Measurements from ENCODE around the gene CDH4. TPM values are rescaled to one million over a fixed set of nuclear protein-coding genes. Genes with fewer than 3 reads are reported as not detected.

The CDH4 gene
- total RNA-seq, 1 donor, result 8.6 TPM

DNA sequence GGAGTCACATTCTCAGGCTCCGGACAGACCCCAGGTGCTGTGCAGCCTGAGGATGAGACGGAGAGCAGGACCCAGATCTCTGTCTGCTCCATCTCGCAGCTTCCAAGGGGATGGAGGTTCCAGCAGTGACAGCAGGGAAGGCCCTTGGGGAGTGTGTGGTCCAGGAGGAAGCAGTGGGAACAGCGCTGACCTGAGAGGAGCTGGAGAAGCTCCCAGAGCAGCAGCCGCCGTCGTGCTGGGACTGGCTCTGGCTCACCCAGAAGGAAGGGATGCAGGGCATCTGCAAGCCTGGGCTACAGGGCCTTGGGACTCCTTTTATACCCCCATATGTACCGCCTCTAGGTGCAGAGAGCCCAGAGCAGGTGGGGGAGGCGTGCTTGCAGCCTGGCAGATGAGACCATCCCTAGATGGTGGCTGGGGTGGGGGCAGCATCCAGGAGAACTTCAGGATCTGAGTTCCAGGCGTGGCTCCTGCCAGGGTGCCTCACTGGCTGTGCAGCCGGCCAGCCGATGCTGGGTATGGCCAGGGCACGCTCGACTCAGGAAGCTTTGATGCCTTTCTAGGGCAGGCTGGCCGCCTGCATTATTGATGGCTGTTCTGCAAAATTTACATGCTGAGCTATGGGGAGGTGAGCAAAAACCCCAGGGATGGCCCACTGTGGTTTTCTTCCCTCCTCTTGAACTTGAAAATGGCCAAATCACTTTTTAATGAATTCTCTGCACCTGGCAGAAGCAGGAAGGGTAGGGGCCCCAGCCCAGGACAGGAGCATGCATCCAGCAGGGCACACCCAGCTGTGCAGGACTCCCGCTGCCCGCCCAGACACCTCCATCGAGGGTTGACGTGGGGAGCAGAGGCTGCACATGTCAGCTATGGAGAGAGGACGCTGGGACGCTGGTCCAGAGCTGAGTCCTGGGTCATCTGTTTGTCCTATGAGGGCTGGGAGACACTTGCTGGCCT, 634.0 kb downstream of the CDH4 start:
- DNase-seq (ENCODE audit: low read depth in 2 of 3, low spot score in 2 of 3), result no peak

DNA sequence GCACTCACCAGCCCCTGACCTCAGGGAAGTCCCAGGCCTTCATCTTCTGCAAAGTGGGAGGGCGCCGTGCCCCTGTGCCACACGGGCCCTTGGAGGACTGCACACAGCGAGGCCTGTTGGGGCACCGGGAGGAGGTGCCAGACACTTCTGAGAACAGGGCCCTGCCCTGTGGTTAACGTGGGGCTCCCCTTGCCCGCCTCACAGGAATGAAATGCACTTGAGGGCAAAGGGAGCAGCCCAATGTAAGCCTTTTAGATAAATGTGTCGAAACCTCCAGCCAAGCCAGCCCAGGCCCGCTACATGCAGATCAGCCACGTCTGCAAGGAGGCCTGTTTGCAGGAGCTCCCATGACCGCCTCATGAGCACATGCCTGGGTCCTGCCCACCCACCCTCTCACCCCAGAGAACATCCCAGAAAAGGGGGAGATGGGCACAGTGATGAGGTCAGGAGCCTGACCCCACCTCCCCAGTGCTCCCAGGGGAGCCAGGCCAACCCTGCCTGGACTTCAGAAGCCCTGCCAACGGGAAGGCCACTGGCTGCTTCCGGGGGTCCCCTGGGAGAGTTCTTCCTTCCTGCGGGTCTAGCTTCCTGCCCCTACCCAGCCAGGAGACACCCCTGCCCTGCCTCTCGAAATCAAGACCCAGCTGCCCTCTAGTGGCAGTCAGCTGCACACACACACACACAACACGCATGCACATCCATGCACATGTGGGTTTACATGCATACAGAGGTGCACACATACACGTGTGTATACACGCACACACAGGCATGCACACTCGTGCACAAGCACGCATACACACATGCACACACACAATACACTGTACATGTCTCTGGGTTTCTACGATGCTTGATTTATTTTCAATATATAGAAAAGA, 634.9 kb downstream of the CDH4 start:
- peak in 2 of 3 donors; percentile 6 to 28 for DNase-seq (ENCODE audit: low read depth in 2 of 3, low spot score in 2 of 3)

DNA sequence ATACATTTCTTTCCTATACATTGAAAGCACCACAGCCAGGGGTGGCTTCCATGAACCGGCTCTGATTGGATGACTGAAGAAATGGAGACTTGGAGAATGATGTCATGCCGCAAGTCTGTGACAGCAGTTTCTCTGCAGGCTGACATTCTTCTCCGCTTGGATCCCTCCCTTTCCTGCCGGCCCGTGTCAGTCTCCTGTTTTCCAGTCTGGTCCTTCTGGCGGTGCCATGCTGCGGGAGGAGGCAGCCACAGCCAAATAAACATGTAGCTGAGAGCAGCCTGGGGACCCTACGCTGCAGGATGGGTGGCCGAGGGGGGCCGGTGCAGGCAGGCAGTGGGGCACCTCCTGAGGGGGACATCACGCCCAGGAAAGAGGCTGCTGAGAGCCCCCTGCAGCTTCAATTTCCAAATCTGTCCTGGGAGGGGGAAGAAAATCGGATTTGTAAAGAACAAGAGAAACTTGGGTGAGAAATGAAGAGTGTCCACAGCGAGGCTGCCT, 635.6 kb downstream of the CDH4 start:
- no peak for DNase-seq (ENCODE audit: low read depth in 2 of 3, low spot score in 2 of 3)

DNA sequence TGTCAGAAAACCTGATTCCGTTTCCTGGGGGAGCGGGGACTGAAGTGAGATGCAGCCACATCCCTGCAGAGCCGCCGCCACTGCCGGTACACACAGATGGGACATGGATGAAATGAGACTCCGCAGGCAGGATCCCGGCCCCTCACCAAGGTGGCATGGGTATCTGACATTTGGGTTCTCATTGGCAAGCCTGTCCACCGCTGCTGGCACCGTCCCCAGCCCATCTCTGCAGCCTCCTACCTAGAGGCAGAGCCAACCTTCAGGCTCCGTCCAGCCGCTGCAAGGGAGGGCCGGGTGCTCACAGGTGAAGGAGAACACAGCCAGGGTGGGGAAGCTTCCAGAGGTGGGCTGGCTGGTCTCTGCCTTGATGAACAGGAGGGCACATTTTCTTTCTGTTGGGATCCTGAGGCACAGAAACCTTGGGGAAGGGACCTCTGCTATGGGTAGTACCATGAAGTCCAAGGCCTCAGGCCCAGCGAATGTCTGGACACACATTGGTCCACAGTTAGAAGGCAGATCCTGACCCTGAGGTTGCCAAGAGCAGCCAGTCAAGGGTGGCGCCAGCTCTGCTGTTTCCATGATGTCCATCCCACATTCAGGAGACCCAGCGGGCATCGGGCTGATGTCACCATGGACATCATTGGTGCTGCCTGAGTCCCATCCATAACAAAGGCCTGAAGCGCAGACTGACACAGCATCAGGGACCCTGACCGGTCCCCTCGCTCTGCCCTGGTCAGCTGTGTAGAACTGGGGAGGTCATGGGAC, 636.2 kb downstream of the CDH4 start:
- no peak for DNase-seq (ENCODE audit: low read depth in 2 of 3, low spot score in 2 of 3)

DNA sequence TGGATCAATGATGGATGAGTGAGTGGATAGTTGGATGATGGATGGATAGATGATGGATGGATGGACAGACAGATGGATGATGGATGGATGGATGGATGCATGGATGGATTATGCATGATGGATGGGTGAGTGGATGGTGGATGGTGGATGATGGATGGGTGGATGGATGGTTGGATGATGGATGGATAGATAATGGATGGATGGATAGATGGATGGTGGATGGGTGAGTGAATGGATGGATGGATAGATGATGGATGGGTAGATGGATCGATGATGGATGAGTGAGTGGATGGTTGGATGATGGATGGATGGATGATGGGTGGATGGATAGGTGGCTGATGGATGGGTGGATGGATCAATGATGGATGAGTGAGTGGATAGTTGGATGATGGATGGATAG, 637.6 kb downstream of the CDH4 start:
- no peak for DNase-seq (ENCODE audit: low read depth in 2 of 3, low spot score in 2 of 3)

DNA sequence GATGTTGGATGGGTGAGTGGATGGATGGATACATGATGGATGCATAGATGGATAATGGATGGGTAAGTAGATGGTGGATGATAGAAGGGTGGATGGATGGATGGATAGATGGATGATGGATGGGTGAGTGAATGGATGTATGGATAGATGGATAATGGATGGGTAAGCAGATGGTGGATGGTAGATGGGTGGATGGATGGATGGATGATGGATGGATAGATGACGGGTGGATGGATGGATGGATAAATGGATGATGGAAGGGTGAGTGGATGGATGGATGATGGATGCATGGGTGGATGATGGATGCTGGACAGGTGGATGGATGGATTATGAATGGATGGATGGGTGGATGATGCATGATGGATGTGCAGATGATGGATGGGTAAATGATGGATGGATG, 638.1 kb downstream of the CDH4 start:
- DNase-seq (ENCODE audit: low read depth in 2 of 3, low spot score in 2 of 3), result no peak

DNA sequence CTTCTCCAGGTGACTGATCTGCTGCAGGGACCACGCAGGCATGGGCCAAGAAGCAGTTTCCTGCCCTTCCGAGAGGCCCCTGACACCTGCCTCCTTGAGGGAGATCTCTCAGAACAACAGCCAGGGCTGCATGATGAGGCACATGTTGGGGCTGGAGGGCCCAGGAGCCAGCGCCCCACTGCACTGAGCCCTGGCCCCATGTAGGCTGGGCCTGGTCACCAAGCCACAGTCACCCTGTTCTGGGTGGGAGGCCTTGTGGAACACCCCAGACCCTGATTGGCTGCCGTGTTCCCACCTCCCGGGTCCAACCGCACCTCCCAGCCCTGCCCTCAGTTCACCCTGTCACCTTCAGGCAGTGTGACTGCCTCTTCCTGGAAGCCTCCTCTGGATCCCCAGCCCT, 639.4 kb downstream of the CDH4 start:
- DNase-seq (ENCODE audit: low read depth in 2 of 3, low spot score in 2 of 3), result no peak

DNA sequence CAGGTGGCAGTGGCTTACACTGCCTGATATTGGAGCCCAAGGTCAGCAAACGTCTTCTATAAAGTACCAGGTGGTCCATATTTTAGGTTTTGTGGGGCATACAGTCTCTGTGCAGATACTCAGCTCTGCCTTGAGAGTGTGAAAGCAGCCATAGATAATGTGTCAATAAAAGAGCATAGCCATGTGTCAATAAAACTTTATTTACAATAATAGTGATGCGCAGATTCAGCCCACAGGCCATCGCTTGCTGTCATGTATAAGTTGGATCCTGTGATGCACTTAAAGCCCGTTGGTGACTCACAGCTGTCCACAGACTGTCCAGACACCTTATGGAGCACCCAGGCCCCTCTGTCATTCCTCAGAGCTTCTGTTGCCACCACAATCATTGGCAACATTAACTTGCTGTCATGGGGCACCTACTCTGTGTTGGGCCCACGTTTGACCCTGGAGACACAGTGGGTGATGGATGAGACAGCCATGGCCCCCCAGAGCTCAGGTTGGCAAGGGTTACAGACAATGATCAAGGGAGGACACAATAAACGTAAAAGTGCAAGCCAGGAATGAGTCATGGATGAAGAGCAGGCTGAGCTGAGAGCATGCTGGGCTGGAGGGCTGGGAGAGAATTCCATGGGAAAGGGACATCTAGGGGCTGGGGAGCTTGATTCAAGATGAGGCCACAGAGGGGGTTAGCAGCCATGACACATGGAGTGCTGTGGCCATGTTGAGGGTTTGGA, 640.0 kb downstream of the CDH4 start:
- DNase-seq (ENCODE audit: low read depth in 2 of 3, low spot score in 2 of 3), result no peak

DNA sequence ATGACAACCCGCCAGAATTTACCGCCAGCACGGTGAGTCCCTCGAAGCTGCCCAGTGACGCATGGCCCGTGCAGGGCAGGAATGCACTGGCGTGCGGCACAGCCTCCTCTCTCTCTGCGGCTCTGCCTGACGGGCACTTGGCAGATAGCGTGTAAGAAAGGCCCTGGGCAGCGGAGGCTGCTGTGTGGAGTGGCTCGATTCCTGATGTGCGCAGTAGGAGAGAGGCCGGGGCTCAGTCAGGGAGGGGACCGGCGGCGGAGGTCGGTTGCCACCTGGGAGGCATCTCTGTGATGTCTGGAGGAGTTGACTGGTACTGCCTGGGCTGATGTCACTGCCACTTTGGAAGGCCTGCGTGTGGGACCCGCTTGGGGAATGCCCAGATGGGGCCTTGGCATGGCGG, 643.0 kb downstream of the CDH4 start:
- DNase-seq (ENCODE audit: low read depth in 2 of 3, low spot score in 2 of 3), result no peak

DNA sequence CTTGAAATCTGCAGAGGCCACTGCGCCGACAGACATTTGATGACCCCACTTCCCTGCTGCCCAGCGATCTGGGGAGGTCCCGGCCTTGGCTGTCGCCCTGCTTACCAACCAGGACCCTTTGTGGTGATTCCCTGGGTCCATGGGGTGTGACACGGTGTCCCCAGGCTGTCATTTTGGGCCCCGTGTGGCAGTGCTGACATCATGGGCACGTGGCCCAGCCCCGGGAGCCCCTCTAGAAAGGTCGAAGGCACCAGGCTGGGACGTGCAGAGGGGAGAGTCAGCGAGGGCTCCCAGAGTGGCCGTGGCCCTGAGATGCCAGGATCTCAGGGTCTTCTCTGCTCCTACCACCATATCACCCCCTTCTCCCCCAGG, 643.6 kb downstream of the CDH4 start:
- DNase-seq (ENCODE audit: low read depth in 2 of 3, low spot score in 2 of 3), result no peak

DNA sequence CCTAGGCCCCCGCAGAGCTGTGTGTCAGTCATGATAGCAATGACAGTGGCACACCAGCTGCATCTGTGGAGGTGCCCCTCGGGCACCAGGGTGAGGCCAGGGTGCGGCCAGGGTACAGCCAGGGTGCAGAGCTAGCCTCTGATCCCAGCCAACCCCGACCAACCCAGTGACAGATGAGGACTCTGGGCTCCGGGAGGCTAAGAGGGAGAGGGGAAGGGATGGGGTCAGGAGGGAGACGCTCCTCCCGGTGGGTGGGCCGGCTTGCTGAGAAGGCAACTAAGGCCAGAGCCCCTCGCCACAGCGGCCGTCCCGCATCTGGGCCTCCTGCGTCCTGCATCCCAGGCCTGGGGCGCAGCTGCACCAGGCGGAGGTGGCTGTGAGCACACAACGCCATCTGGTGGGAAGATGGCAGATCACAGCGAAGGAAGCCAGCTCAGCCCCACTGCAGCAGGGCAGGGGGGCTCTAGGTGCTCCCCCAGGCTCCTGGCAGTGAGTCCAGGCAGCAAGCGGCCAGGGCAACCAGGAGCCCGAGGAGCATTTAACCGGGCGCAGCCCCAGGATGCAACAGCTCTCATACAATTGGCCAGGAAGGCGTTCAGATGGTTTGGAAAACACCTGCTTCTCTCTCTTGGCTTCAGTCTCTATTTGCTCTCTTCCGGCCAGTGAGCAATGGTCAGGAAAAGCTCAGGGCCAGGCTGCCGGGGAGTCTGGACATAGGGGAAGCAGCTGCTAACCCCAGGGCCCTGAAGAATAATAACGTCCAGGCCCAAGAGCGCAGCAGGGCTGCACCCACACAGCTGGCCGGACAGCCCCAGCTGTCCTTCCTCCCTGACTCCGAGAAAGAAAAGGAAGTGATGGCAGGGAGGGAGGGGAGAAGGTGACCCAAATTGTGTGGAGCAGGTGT, 644.2 kb downstream of the CDH4 start:
- DNase-seq (ENCODE audit: low read depth in 2 of 3, low spot score in 2 of 3), result peak in 1 of 3 donors; percentile 39

DNA sequence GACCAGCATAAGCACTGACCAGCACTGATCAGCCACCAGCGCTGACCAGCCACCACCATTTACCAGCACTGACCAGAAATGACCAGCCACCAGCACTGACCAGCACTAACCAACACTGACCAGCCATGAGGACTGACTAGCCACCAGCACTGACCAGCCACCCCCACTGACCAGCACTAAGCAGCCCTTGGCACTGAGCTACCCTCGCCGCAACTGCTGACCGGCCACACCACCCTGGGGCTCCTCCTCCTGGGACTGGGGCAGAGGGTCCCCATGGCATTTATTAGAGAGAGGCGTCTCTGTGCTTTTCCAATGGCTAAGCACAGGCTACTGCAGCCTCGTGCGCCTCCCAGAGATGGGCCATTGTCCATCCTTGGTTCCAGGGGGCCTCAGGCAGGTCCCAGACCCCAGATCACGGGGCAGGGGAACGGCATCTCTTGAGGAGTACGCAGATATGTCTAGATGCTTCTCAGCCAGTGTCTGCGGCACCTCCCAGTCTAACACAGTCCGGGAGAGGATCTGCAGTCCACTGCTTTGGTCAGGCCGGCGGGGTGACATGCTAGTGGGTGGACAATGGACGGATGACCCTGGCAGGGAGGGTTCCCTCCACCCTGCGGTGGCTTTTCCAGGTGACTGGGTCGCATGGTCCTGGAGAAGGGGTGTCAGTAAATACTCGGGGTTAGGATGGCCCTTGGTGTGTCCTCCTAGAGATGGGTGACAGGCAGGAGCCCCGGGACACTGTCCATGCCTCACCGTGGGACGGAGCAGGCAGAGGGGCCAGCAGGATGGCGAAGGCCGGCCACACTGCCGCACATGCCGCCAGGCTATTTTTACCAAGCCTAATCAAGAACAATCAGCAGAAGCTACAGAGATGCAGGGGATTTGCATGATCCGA, 645.6 kb downstream of the CDH4 start:
- no peak for DNase-seq (ENCODE audit: low read depth in 2 of 3, low spot score in 2 of 3)

DNA sequence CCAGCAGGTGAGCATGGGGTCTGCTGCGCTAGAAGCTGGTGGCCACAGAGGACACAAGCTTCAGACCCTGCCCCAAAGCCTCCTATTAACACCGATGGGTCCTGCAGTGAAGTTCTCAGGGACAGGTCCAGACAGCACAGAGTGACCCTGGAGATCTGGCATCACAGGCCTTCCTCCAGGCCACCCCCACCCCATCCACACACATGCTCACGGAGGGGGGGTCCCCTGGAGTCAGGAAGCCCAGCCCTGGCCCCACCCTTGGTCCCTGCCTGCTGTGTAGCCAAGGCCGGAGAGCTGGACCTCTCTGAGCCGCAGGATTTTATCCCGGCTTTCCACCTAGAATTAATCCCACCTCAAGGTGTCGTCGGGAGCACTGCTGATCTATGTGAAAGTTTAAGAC, 646.3 kb downstream of the CDH4 start:
- no peak for DNase-seq (ENCODE audit: low read depth in 2 of 3, low spot score in 2 of 3)

DNA sequence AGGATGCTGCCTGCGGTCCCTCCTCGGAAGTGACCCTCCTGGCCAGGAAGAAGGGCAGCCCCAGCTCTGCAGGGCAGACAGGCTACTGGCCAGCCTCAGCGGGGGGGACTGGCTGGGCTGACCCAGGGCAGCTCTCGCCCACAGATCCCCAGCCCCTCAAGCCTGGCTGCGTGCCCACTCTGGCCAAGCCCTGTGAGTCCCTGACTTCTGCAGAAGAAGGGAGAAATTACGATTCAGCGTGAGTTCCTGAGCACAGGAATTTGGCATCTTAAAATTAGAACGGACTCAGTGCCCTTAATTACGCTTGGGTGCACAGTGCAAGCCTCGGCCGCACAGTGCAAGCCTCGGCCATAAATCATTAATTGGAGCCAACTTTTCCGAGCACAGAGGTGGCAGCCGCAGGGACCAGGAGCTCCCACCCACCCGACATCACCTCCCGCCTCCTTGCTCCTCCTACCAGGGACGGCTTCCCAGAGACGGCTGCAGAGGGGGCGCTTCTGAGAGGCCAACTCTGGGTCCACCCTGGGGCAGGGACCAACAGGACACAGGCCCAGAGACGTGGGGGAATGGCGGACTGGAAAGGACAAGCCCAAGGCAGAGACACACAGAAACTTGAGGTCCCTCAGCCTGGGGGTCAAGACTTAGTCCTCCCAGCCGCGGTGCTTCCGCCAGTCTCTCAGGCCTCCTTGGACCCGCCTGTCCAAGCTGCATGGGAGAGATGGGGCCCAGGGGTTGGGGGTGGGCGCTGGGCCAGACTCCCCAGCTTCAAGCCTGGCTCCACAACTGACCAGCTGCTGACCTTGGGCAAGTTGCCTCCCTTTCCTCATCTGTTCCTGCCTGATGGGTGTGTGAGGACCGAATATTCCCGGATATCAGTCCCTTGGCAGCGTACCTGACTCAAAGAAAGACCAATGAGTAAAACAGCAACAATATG, 648.2 kb downstream of the CDH4 start:
- DNase-seq (ENCODE audit: low read depth in 2 of 3, low spot score in 2 of 3), result no peak

DNA sequence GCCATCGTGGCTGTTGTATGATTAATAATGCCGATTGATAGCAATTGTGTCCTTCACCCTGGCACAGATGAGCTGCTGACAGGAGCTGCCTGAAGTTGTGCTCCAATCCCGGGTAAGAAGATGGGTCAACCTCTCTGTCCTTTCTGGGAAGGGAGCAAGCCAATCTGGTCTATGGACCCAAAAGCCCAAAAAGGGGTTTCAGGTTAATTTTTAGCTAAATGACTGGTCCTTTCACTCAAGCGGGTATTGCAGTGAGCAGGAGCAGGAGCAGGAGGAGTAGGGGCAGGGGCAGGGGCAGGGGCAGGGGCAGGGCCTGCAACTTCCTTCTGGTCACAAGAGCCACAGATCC, 648.9 kb downstream of the CDH4 start:
- no peak for DNase-seq (ENCODE audit: low read depth in 2 of 3, low spot score in 2 of 3)

DNA sequence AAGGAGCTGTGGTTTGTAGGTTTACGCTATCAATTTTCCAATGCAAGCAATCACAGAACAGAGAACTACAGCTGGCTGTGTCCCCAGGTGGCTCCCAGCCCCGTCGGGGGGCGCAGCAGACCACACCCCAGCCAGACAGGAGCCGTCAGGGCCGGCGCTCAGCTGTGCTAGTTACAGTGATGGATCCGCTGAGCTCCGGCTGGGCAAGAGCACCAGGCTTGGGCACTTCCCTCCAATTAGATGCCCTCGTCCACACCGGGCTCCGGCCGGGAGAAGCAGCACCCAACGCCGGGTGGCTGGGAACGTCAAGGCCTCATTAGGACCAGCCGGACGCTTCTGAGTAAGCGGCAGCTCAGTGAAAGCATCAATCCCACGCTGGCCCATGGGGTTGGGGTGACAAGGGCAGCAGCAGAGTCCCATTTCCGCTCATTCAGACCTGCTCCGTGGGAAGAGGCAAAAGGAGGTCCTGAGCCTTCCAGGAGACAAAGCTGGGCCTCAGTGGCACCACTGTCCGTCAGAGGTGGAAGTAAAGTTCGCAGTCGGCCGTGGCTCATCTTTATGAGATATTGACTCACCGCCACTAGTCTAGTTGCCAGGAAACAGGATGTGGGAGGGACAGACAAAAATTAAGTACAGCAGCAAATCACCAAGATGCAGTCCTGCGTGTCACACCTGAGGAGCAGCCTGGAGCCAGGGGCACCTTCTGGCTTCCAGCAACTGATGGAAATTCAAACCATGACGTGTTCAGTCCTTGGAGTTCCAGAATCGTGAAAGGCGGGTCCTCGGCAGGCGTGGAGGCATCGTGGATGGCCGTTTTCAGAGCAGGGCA, 649.5 kb downstream of the CDH4 start:
- DNase-seq (ENCODE audit: low read depth in 2 of 3, low spot score in 2 of 3), result no peak
